DOHH2 (cell line): ENCODE data around the gene DDX1.

Source experiments
- H3F3A ChIP-seq: fragments of 200-600 bp; sonication (generic), shearing (Covaris generic); 2 replicates; pipeline ENCODE4 v1.6.0; 2016; ENCODE audit warnings: antibody characterized with exemption, mild to moderate bottlenecking; ENCODE audit not compliant: control insufficient read depth, insufficient read depth
- H3K27ac ChIP-seq: fragments of 200-600 bp; sonication (generic); 2 replicates; pipeline ENCODE4 v1.5.1; 2014; ENCODE audit warnings: low read depth, mild to moderate bottlenecking, low read length, moderate library complexity
- H3K27me3 ChIP-seq: fragments of 200-600 bp; sonication (generic); 2 replicates; pipeline ENCODE4 v1.6.1; 2014; ENCODE audit warnings: mild to moderate bottlenecking, low read length, mixed read lengths; ENCODE audit not compliant: control insufficient read depth
- H3K36me3 ChIP-seq: fragments of 200-600 bp; sonication (generic); 2 replicates; pipeline ENCODE4 v1.6.1; 2014; ENCODE audit warnings: mild to moderate bottlenecking, low read length, moderate library complexity, mixed read lengths; ENCODE audit not compliant: control insufficient read depth
- H3K4me1 ChIP-seq: fragments of 200-600 bp; sonication (generic); 2 replicates; pipeline ENCODE4 v1.6.1; 2014; ENCODE audit warnings: mild to moderate bottlenecking, low read length, mixed read lengths; ENCODE audit not compliant: control insufficient read depth
- H3K4me2 ChIP-seq: fragments of 200-600 bp; sonication (generic); 2 replicates; pipeline ENCODE4 v1.6.0; 2014; ENCODE audit warnings: mild to moderate bottlenecking, low read length, moderate library complexity
- H3K4me3 ChIP-seq: fragments of 200-600 bp; sonication (generic); 2 replicates; pipeline ENCODE4 v1.5.1; 2014; ENCODE audit warnings: mild to moderate bottlenecking, low read length, mixed read lengths
- H3K79me2 ChIP-seq: fragments of 200-600 bp; sonication (generic); 2 replicates; pipeline ENCODE4 v1.6.1; 2014; ENCODE audit warnings: mild to moderate bottlenecking, low read length, mixed read lengths; ENCODE audit not compliant: control insufficient read depth
- H3K9me2 ChIP-seq: fragments of 200-600 bp; sonication (generic); replicated peaks from 2 replicates; pipeline ENCODE4 v1.6.1; 2014; ENCODE audit warnings: mild to moderate bottlenecking, low read length, mixed read lengths; ENCODE audit not compliant: control insufficient read depth
- H3K9me3 ChIP-seq: fragments of 200-600 bp; sonication (generic); 2 replicates; pipeline ENCODE4 v1.6.1; 2014; ENCODE audit warnings: antibody characterized with exemption, low read length, mixed read lengths; ENCODE audit not compliant: control insufficient read depth, insufficient read depth
- H4K20me1 ChIP-seq: fragments of 200-600 bp; sonication (generic); 2 replicates; pipeline ENCODE4 v1.6.0; 2014; ENCODE audit warnings: low read depth, mild to moderate bottlenecking, antibody characterized with exemption, low read length, moderate library complexity; ENCODE audit not compliant: control insufficient read depth, insufficient read depth
- CTCF ChIP-seq: fragments of 200-600 bp; sonication (generic); IDR thresholded peaks from one replicate; pipeline ENCODE4 v1.5.1; 2014; ENCODE audit warnings: antibody characterized with exemption, mild to moderate bottlenecking, low read depth, low read length; ENCODE audit not compliant: poor library complexity, severe bottlenecking
- EZH2phosphoT487 ChIP-seq: fragments of 200-600 bp; sonication (generic); IDR thresholded peaks from 2 replicates; pipeline ENCODE4 v1.6.1; 2017; ENCODE audit warnings: borderline replicate concordance, mild to moderate bottlenecking, antibody characterized with exemption, low read length, moderate library complexity, mixed read lengths

The DDX1 gene

GRCh38 chr2:15675456-15676195 lies 84.0 kb downstream of the DDX1 start:
- TF ChIP-seq EZH2phosphoT487: no peak
- no peak for TF ChIP-seq CTCF
- Histone ChIP-seq H3K4me3 (no peak overlapping the region), H3F3A (no peaks in the 10 kb centered on the region), H3K9me3 (no peaks in the 10 kb centered on the region; the same call in 1 of the 2 replicates), H3K36me3 (no peaks in the 10 kb centered on the region), H3K9me2 (no peaks in the 10 kb centered on the region), H3K4me1 (no peaks in the 10 kb centered on the region), H3K4me2 (no peak overlapping the region), H3K27me3 (no peaks in the 10 kb centered on the region), H3K79me2 (no peaks in the 10 kb centered on the region), H4K20me1 (no peaks in the 10 kb centered on the region), H3K27ac (no peak overlapping the region)

- no peaks in the 10 kb centered on the region for H3K79me2 ChIP-seq
- no peaks in the 10 kb centered on the region; the same call in 1 of the 2 replicates for H3K9me3 ChIP-seq
- no peak overlapping the region for H3K27ac ChIP-seq
- TF ChIP-seq EZH2phosphoT487: no peak
- no peak for TF ChIP-seq CTCF
- H3K27me3 ChIP-seq: no peaks in the 10 kb centered on the region
- H3K4me2 ChIP-seq: no peak overlapping the region
- no peaks in the 10 kb centered on the region for H3K9me2 ChIP-seq
- H3K36me3 ChIP-seq: no peaks in the 10 kb centered on the region
- no peaks in the 10 kb centered on the region for H4K20me1 ChIP-seq
- no peak overlapping the region for H3K4me3 ChIP-seq
- H3F3A ChIP-seq: no peaks in the 10 kb centered on the region
- no peaks in the 10 kb centered on the region for H3K4me1 ChIP-seq
These were observed 85.6 kb downstream of the DDX1 start for GRCh38 chr2:15677141-15677843.

- Histone ChIP-seq H3K4me2 (no peak overlapping the region), H3K9me3 (no peaks in the 10 kb centered on the region; the same call in 1 of the 2 replicates), H3K27ac (no peak overlapping the region), H3K79me2 (no peaks in the 10 kb centered on the region), H3K36me3 (no peaks in the 10 kb centered on the region), H3K4me3 (no peak overlapping the region), H3F3A (no peaks in the 10 kb centered on the region), H3K27me3 (no peaks in the 10 kb centered on the region), H4K20me1 (no peaks in the 10 kb centered on the region), H3K4me1 (no peaks in the 10 kb centered on the region), H3K9me2 (no peaks in the 10 kb centered on the region)
- TF ChIP-seq CTCF (no peak), EZH2phosphoT487 (no peak)
These were observed 86.7 kb downstream of the DDX1 start for GRCh38 chr2:15678346-15678745.
